Astrocyte (in vitro differentiated cells and primary cell): ENCODE measurements around the gene ITGB3.

Experiments used
- CTCF ChIP-seq: IDR thresholded peaks from 2 replicates; pipeline ENCODE4 v1.5.1; 2011; ENCODE audit warnings: low read depth, mild to moderate bottlenecking, inconsistent platforms, low read length, moderate library complexity; ENCODE audit not compliant: insufficient read depth
- EZH2 ChIP-seq: IDR thresholded peaks from 2 replicates; pipeline ENCODE4 v1.6.1; 2012; ENCODE audit warnings: mild to moderate bottlenecking, low read length, inconsistent platforms; ENCODE audit not compliant: insufficient read depth

- TF ChIP-seq CTCF (no peak), EZH2 (no peak)
Measured at GRCh38 chr17:47320879-47321502, 67.4 kb downstream of the ITGB3 start.
